Neural cell (in vitro differentiated cells): ENCODE data around the gene ITFG2. TPM values are rescaled to one million over a fixed set of nuclear protein-coding genes. Genes with fewer than 3 reads are reported as not detected.

Experiments
- H2AFZ ChIP-seq: fragments of 200-600, 300-800 bp; sonication (generic), shearing (Covaris generic); 2 replicates; pipeline ENCODE4 v1.6.0; 2014; ENCODE audit warnings: low read depth, mild to moderate bottlenecking, antibody characterized with exemption, low read length, moderate library complexity
- H3F3A ChIP-seq: fragments of 200-600 bp; shearing (Covaris generic); 2 replicates; pipeline ENCODE4 v1.6.1; 2016; ENCODE audit warnings: mild to moderate bottlenecking, moderate library complexity, mixed read lengths, antibody characterized with exemption, low read length; ENCODE audit not compliant: insufficient read depth, poor library complexity, severe bottlenecking
- H3K27ac ChIP-seq: fragments of 200-600, 300-800 bp; sonication (generic), shearing (Covaris generic); 2 replicates; pipeline ENCODE4 v1.5.1; 2014; ENCODE audit warnings: mild to moderate bottlenecking, low read length, moderate library complexity
- H3K27me3 ChIP-seq: fragments of 300-800, 200-600 bp; sonication (generic), shearing (Covaris generic); 2 replicates; pipeline ENCODE4 v1.6.0; 2014; ENCODE audit warnings: mild to moderate bottlenecking, low read depth, low read length, moderate library complexity; ENCODE audit not compliant: insufficient read depth
- H3K36me3 ChIP-seq: fragments of 300-800, 200-600 bp; sonication (generic), shearing (Covaris generic); 2 replicates; pipeline ENCODE4 v1.5.1; 2014; ENCODE audit warnings: mild to moderate bottlenecking, antibody characterized with exemption, low read length, moderate library complexity; ENCODE audit not compliant: insufficient read depth
- H3K4me2 ChIP-seq: fragments of 300-800, 200-600 bp; sonication (generic), shearing (Covaris generic); 2 replicates; pipeline ENCODE4 v1.6.0; 2014; ENCODE audit warnings: mild to moderate bottlenecking, low read length
- H3K4me3 ChIP-seq: fragments of 300-800, 200-600 bp; sonication (generic), shearing (Covaris generic); 2 replicates; pipeline ENCODE4 v1.5.1; 2014; ENCODE audit warnings: mild to moderate bottlenecking, low read length, moderate library complexity
- H3K79me2 ChIP-seq: fragments of 200-600 bp; shearing (Covaris generic); replicated peaks from 2 replicates; pipeline ENCODE4 v1.6.0; 2014; ENCODE audit warnings: mild to moderate bottlenecking, low read length, moderate library complexity; ENCODE audit not compliant: insufficient read depth
- H3K9ac ChIP-seq: fragments of 300-800, 200-600 bp; sonication (generic), shearing (Covaris generic); 2 replicates; pipeline ENCODE4 v1.6.1; 2016; ENCODE audit warnings: mild to moderate bottlenecking, low read length, mixed read lengths
- H3K9me2 ChIP-seq: fragments of 200-600 bp; shearing (Covaris generic); 2 replicates; pipeline ENCODE4 v1.6.1; 2016; ENCODE audit warnings: mild to moderate bottlenecking, low read length, mixed read lengths; ENCODE audit not compliant: insufficient read depth
- H3K9me3 ChIP-seq: fragments of 200-600, 300-800 bp; sonication (generic), shearing (Covaris generic); 2 replicates; pipeline ENCODE4 v1.6.1; 2016; ENCODE audit warnings: mild to moderate bottlenecking, mixed run types, low read length, moderate library complexity, mixed read lengths
- H4K20me1 ChIP-seq: fragments of 200-600 bp; shearing (Covaris generic); 2 replicates; pipeline ENCODE4 v1.6.1; 2016; ENCODE audit warnings: mild to moderate bottlenecking, mixed run types; ENCODE audit not compliant: insufficient read depth
- EP300 ChIP-seq: fragments of 450-650 bp; conservative IDR thresholded peaks from 2 replicates; pipeline ENCODE4 v1.6.1; 2014; ENCODE audit warnings: antibody characterized with exemption, mild to moderate bottlenecking, moderate library complexity; ENCODE audit not compliant: poor library complexity, severe bottlenecking
- MXI1 ChIP-seq: fragments of 450-650 bp; conservative IDR thresholded peaks from 2 replicates; pipeline ENCODE4 v1.6.1; 2014; ENCODE audit warnings: antibody characterized with exemption, mild to moderate bottlenecking; ENCODE audit not compliant: poor library complexity, severe bottlenecking
- POLR2AphosphoS5 ChIP-seq: IDR thresholded peaks from 2 replicates; pipeline ENCODE4 v1.6.1; 2012
- RAD21 ChIP-seq: fragments of 450-650 bp; conservative IDR thresholded peaks from 2 replicates; pipeline ENCODE4 v1.6.1; 2014; ENCODE audit warnings: antibody characterized with exemption, mild to moderate bottlenecking, moderate library complexity
- REST ChIP-seq: IDR thresholded peaks from 2 replicates; pipeline ENCODE4 v1.6.1; 2012; ENCODE audit warnings: borderline replicate concordance
- SMC3 ChIP-seq: fragments of 450-650 bp; conservative IDR thresholded peaks from 2 replicates; pipeline ENCODE4 v1.6.1; 2014; ENCODE audit warnings: antibody characterized with exemption, mild to moderate bottlenecking, moderate library complexity; ENCODE audit not compliant: poor library complexity
- TAF1 ChIP-seq: IDR thresholded peaks from 2 replicates; pipeline ENCODE4 v1.6.1; 2012; ENCODE audit warnings: low read depth
- polyA plus RNA-seq: library from polyadenylated mRNA; depleted of rRNA; stranded (reverse); fragments of >200 nt; gene quantifications from 2 replicates; pipeline ENCODE4 v1.2.3, GENCODE V29; 2014

The ITFG2 gene
- polyA plus RNA-seq, 1 donor from 2014 or later, result 22.2 TPM

GRCh38 chr12:2792671-2793500, 19.6 kb upstream of the ITFG2 start:
- Histone ChIP-seq H3K27me3 (no peaks in the 10 kb centered on the region), H3K4me3 (no peak overlapping the region), H3K9me3 (no peaks in the 10 kb centered on the region), H3K79me2 (peaks cover 21% of the 10 kb centered on the region), H3K9ac (no peak overlapping the region), H3K36me3 (peaks cover 13% of the 10 kb centered on the region), H4K20me1 (peaks cover 5% of the 10 kb centered on the region), H3F3A (peaks cover 4% of the 10 kb centered on the region), H3K9me2 (no peaks in the 10 kb centered on the region), H2AFZ (no peak overlapping the region), H3K27ac (no peak overlapping the region), H3K4me2 (no peak overlapping the region)
- TF ChIP-seq POLR2AphosphoS5 (no peak), SMC3 (no peak), EP300 (no peak)

GRCh38 chr12:2793561-2793960, 18.9 kb upstream of the ITFG2 start:
- no peak for TF ChIP-seq POLR2AphosphoS5
- no peak for TF ChIP-seq REST
- TF ChIP-seq MXI1, result no peak
- no peak for TF ChIP-seq RAD21
- Histone ChIP-seq H2AFZ (no peak overlapping the region), H3K27ac (no peak overlapping the region), H3K79me2 (peaks cover 22% of the 10 kb centered on the region), H3F3A (peaks cover 4% of the 10 kb centered on the region), H3K4me3 (no peak overlapping the region), H3K36me3 (peaks cover 13% of the 10 kb centered on the region), H3K9me3 (no peaks in the 10 kb centered on the region), H3K9me2 (no peaks in the 10 kb centered on the region), H4K20me1 (peaks cover 5% of the 10 kb centered on the region), H3K27me3 (no peaks in the 10 kb centered on the region), H3K9ac (no peak overlapping the region), H3K4me2 (no peak overlapping the region)

GRCh38 chr12:2794191-2794735, 18.2 kb upstream of the ITFG2 start:
- Histone ChIP-seq H3F3A (peaks cover 4% of the 10 kb centered on the region), H3K4me2 (no peak overlapping the region), H3K9me2 (no peaks in the 10 kb centered on the region), H3K79me2 (peaks cover 22% of the 10 kb centered on the region), H3K27ac (peak overlapping the region; percentile 56), H3K4me3 (peak overlapping the region; percentile 68), H3K9me3 (no peaks in the 10 kb centered on the region), H3K36me3 (peaks cover 13% of the 10 kb centered on the region), H2AFZ (peak overlapping the region; percentile 33), H3K9ac (peak overlapping the region; percentile 75), H4K20me1 (peaks cover 5% of the 10 kb centered on the region), H3K27me3 (no peaks in the 10 kb centered on the region)
- no peak for TF ChIP-seq SMC3
- TF ChIP-seq TAF1, result no peak
- TF ChIP-seq REST, result peak; percentile 27
